ENCODE data around the gene TBC1D32. TPM values are rescaled to one million over a fixed set of nuclear protein-coding genes. Genes with fewer than 3 reads are reported as not detected.

The TBC1D32 gene
- total and polyA plus RNA-seq, 4 donors, result 0.51 to 2.8 (median 1.7) TPM

- no peak for TF ChIP-seq REST (IDR thresholded peaks at IDR 0.05)
- no peak for TF ChIP-seq EGR1 (IDR thresholded peaks at IDR 0.05; ENCODE audit: low read depth in 2 of 2)
- no peak for TF ChIP-seq HNF4G (IDR thresholded peaks at IDR 0.05)
- no peak for TF ChIP-seq RAD21 (IDR thresholded peaks at IDR 0.05)
Measured at GRCh38 chr6:121285041-121285440, 49.2 kb downstream of the TBC1D32 start (continued).

GRCh38 chr6:121274666-121275295 is 59.5 kb downstream of the TBC1D32 start:
- H3K4me1 ChIP-seq (ENCODE audit: control insufficient read depth in 4 of 4, insufficient read depth in 4 of 4, low read length in 3 of 4), result no peaks in the 10 kb centered on the region
- H3K9me3 ChIP-seq (ENCODE audit: control insufficient read depth in 4 of 4, low read length in 3 of 4), result no peaks in the 10 kb centered on the region
- 91% methylated on average over 3 of the region's 3 CpGs for WGBS
- TF ChIP-seq REST (IDR thresholded peaks at IDR 0.05) (no peak), MAX (IDR thresholded peaks at IDR 0.05) (no peak), FOXA1 (IDR thresholded peaks at IDR 0.05) (no peak)
- no peak overlapping the region for H3K27ac ChIP-seq (ENCODE audit: low read depth in 1 of 2, low read length in 2 of 2)
- H3K4me3 ChIP-seq (ENCODE audit: low read depth in 1 of 3, low read length in 3 of 3), result no peak overlapping the region
- DNase-seq (ENCODE audit: low spot score), result no peak
- no peaks in the 10 kb centered on the region for H3K27me3 ChIP-seq (ENCODE audit: control insufficient read depth in 4 of 4, insufficient read depth in 4 of 4, low read length in 3 of 4)
- H3K9ac ChIP-seq (ENCODE audit: low read depth in 1 of 2, low read length in 2 of 2), result no peak overlapping the region
- H3K36me3 ChIP-seq (ENCODE audit: control insufficient read depth in 4 of 4, insufficient read depth in 3 of 4, low read depth in 1 of 4, low read length in 3 of 4), result no peaks in the 10 kb centered on the region

- Histone ChIP-seq H3K27ac (ENCODE audit: low read depth in 1 of 2, low read length in 2 of 2) (no peak overlapping the region), H3K27me3 (ENCODE audit: control insufficient read depth in 4 of 4, insufficient read depth in 4 of 4, low read length in 3 of 4) (no peaks in the 10 kb centered on the region), H3K4me1 (ENCODE audit: control insufficient read depth in 4 of 4, insufficient read depth in 4 of 4, low read length in 3 of 4) (no peaks in the 10 kb centered on the region), H3K9ac (ENCODE audit: low read depth in 1 of 2, low read length in 2 of 2) (no peak overlapping the region), H3K4me3 (ENCODE audit: low read depth in 1 of 3, low read length in 3 of 3) (no peak overlapping the region), H3K9me3 (ENCODE audit: control insufficient read depth in 4 of 4, low read length in 3 of 4) (peaks cover 0 to 5% (median 4%) of the 10 kb centered on the region in 4 donors), H3K36me3 (ENCODE audit: control insufficient read depth in 4 of 4, insufficient read depth in 3 of 4, low read depth in 1 of 4, low read length in 3 of 4) (no peaks in the 10 kb centered on the region)
- DNase-seq (ENCODE audit: low spot score), result no peak
- WGBS, result 98% methylated on average over 3 of the region's 3 CpGs
- TF ChIP-seq RXRA (IDR thresholded peaks at IDR 0.05) (no peak), MAX (IDR thresholded peaks at IDR 0.05) (no peak), GABPA (IDR thresholded peaks at IDR 0.05 in 1 of 2, conservative IDR thresholded peaks at IDR 0.05 in 1 of 2) (no peak), REST (IDR thresholded peaks at IDR 0.05) (no peak), YY1 (IDR thresholded peaks at IDR 0.05) (no peak), HNF4A (conservative IDR thresholded peaks at IDR 0.05) (no peak), FOXA1 (IDR thresholded peaks at IDR 0.05) (no peak), JUND (IDR thresholded peaks at IDR 0.05) (no peak), ZBTB33 (IDR thresholded peaks at IDR 0.05) (no peak), HNF4G (IDR thresholded peaks at IDR 0.05) (no peak), ATF3 (IDR thresholded peaks at IDR 0.05) (no peak), FOXA2 (IDR thresholded peaks at IDR 0.05) (no peak)
Measured at GRCh38 chr6:121263742-121264141, 70.5 kb downstream of the TBC1D32 start.
